GM12873 (cell line): ENCODE measurements around the gene ARFGAP3.

Experiments
- CTCF ChIP-seq: IDR thresholded peaks from 2 replicates; pipeline ENCODE4 v1.5.1; 2012; ENCODE audit warnings: low read depth, mild to moderate bottlenecking, moderate library complexity, low read length, control low read depth; ENCODE audit not compliant: insufficient read depth; ENCODE audit errors: missing control alignments

Gene ARFGAP3

GRCh38 chr22:42799061-42799460, 58.0 kb downstream of the ARFGAP3 start:
- TF ChIP-seq CTCF, result no peak

GRCh38 chr22:42797011-42797410, 60.1 kb downstream of the ARFGAP3 start:
- TF ChIP-seq CTCF, result no peak

- TF ChIP-seq CTCF, result no peak
These were observed 61.0 kb downstream of the ARFGAP3 start for GRCh38 chr22:42796081-42796480.

DNA sequence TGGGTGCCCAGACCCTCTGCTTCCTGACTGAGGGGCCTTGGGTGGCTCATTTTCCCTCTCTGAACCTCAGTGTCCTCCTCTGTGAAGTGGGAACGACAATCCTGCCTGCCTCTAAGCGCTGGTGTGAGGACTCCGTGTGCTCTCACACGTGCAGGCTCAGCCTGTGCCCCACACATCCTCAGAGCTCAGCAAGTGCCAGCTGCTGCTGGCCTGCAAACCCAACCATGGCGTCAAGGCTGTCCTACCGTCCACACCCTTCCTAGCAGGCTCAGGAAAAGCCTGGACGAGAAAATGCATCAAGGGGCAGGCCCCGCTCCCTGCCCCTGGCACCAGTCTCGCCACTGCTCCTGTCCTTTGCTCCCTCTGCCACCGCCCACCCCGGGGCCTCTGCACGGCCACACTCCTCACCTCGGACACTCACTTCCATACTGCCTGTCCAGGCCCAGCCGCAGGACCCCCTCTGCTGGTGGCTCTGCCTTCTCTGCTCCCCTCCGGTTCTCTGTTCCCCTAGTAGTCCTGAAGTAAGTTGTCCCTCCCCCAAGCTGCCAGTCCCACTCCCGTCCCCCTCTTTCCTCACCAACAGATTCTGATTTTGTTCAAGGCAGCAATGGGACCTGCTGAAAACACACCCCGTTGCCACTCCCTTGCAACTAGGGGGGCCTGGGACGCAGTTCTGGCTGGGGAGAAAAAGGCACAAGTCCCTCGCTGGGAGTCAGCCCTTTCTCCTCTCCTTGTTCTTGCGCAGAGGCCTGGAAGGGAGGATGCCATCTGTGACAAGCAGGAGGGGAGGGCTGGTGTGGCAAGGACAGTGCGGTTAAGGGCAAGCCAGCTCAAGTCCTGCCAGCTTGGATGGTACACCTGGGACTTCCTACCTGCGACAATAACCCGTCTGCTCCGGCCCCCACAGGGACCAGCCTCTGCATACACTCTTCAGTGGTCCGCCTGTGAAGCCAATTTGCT, 62.2 kb downstream of the ARFGAP3 start:
- no peak for TF ChIP-seq CTCF

DNA sequence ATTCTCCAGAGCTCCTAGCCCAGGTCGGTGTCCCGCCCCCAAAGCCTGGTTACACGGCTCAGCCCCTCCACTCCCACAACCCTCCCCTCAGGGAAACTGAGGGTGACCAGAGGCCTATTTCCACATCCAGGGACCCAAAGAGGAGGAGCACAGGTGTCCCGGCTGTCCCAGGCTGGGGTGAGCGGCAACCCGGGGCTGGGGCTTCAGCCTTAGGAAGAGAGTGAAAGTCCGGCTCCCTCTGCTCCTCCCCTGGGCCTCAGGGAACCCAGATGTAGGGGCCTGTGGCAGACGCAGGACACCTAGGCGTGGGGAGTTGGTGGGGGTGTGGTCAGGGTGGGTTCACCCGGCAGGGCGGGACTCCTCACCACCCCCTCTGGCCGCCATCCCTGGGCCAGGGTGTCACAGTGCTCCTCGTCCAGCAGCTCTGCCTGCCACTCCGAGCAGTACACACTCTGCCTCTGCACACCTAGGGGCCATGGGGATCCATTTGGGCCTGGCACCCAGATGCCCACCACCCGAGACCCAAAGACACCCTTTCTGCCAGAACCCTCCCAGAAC, 63.1 kb downstream of the ARFGAP3 start:
- no peak for TF ChIP-seq CTCF

GRCh38 chr22:42792909-42793847, 63.9 kb downstream of the ARFGAP3 start:
- no peak for TF ChIP-seq CTCF
